Prostate gland (tissue), 2 donors: Measurements from ENCODE around the gene NDEL1. TPM values are rescaled to one million over a fixed set of nuclear protein-coding genes. Genes with fewer than 3 reads are reported as not detected.

Experiments
- DNase-seq: peaks from one replicate; pipeline ENCODE4 v3.0.0-alpha.2; 2019; ENCODE audit warnings: low spot score
- H3K27ac ChIP-seq, 2 donors: fragments of 200-600 bp; sonication (generic); 2 replicates each; pipeline ENCODE4 v1.5.1; 2017 to 2019
- H3K27me3 ChIP-seq: fragments of 200-600 bp; sonication (generic); replicated peaks from 2 replicates; pipeline ENCODE4 v1.5.1; 2019; ENCODE audit not compliant: insufficient read depth
- H3K36me3 ChIP-seq, 2 donors: fragments of 200-600 bp; sonication (generic); 1 replicate in 1 of 2; 2 replicates in 1 of 2; pipeline versions ENCODE4 v1.5.1 to v1.8.1; 2017 to 2019
- H3K4me1 ChIP-seq: fragments of 200-600 bp; sonication (generic); replicated peaks from 2 replicates; pipeline ENCODE4 v1.5.1; 2019
- H3K4me3 ChIP-seq, 2 donors: fragments of 200-600 bp; sonication (generic); 2 replicates each; pipeline ENCODE4 v1.5.1; 2017 to 2019
- H3K9me3 ChIP-seq: fragments of 200-600 bp; sonication (generic); 2 replicates; pipeline ENCODE4 v1.5.1; 2017
- CTCF ChIP-seq, 4 experiments: fragments of 200-600 bp in 2 of 4; fragments of 450-650 bp in 2 of 4; sonication (generic) in 2 of 4; IDR thresholded peaks; 1 replicate in 3 of 4; 2 replicates in 1 of 4; pipeline ENCODE4 v1.5.1; 2016 to 2019; ENCODE audit warnings: antibody characterized with exemption in 4 of 4, mild to moderate bottlenecking in 2 of 4, moderate library complexity in 2 of 4
- POLR2A ChIP-seq: fragments of 450-650 bp; IDR thresholded peaks from one replicate; pipeline ENCODE4 v1.6.1; 2016; ENCODE audit warnings: antibody characterized with exemption, mild to moderate bottlenecking
- POLR2AphosphoS5 ChIP-seq: sonication (generic); formaldehyde crosslinking; IDR thresholded peaks from one replicate; pipeline ENCODE4 v1.6.1; 2017; ENCODE audit warnings: antibody characterized with exemption
- WGBS: methylation state at CpG from one replicate; pipeline ENCODE4 v1.1.5; 2018; 5-methylcytosine and 5-hydroxymethylcytosine counted together
- intact Hi-C: fragments of 100-400 bp; cut with DNase I; formaldehyde crosslinking; loops from one replicate; pipeline ENCODE4 v1.14.2; 2022
- total RNA-seq, 2 donors: library from RNA; depleted of rRNA; stranded (reverse); fragments of >200 nt; gene quantifications; one replicate each; pipeline ENCODE4 v1.1.0, GENCODE V29; 2016

The NDEL1 gene
- total RNA-seq, 2 donors from 2014 or later, result 32.5 to 62.2 TPM

GRCh38 chr17:8421571-8421970 is 14.1 kb upstream of the NDEL1 start:
- H3K27ac ChIP-seq, result no peak overlapping the region
- no peak for DNase-seq

GRCh38 chr17:8426094-8426720 is 9.5 kb upstream of the NDEL1 start:
- Histone ChIP-seq H3K9me3 (no peaks in the 10 kb centered on the region), H3K4me3 (no peak overlapping the region), H3K27ac (no peak overlapping the region), H3K4me1 (no peaks in the 10 kb centered on the region), H3K36me3 (no peaks in the 10 kb centered on the region), H3K27me3 (no peaks in the 10 kb centered on the region)
- DNase-seq, result no peak
- no peak for TF ChIP-seq CTCF (IDR thresholded peaks at IDR 0.05)
- no peak for TF ChIP-seq POLR2AphosphoS5
- TF ChIP-seq POLR2A, result no peak
- 60% methylated on average over 6 of the region's 6 CpGs for WGBS
- intact Hi-C loops, result no loop called here

More at GRCh38 chr17:8421571-8421970, 14.1 kb upstream of the NDEL1 start:
- no peaks in the 10 kb centered on the region for H3K27me3 ChIP-seq
- no peaks in the 10 kb centered on the region for H3K9me3 ChIP-seq
- TF ChIP-seq POLR2A (no peak), CTCF (IDR thresholded peaks at IDR 0.05) (no peak), POLR2AphosphoS5 (no peak)
- H3K4me1 ChIP-seq, result no peaks in the 10 kb centered on the region
- H3K36me3 ChIP-seq, result no peaks in the 10 kb centered on the region
- WGBS, result 77% methylated on average over 3 of the region's 3 CpGs
- H3K4me3 ChIP-seq, result no peak overlapping the region
- intact Hi-C loops, result no loop called here

GRCh38 chr17:8426802-8427201 is 8.9 kb upstream of the NDEL1 start:
- intact Hi-C loops, result no loop called here
- Histone ChIP-seq H3K4me3 (no peak overlapping the region), H3K9me3 (no peaks in the 10 kb centered on the region), H3K4me1 (no peaks in the 10 kb centered on the region), H3K27ac (no peak overlapping the region), H3K27me3 (no peaks in the 10 kb centered on the region), H3K36me3 (no peaks in the 10 kb centered on the region)
- TF ChIP-seq POLR2AphosphoS5 (no peak), POLR2A (no peak), CTCF (IDR thresholded peaks at IDR 0.05) (no peak)
- DNase-seq, result no peak
- WGBS, result 98% methylated on average over 3 of the region's 3 CpGs

GRCh38 chr17:8430966-8431365 is 4.7 kb upstream of the NDEL1 start:
- no peak for DNase-seq
- Histone ChIP-seq H3K9me3 (no peaks in the 10 kb centered on the region), H3K4me3 (no peak overlapping the region), H3K36me3 (no peaks in the 10 kb centered on the region), H3K27ac (no peak overlapping the region), H3K27me3 (no peaks in the 10 kb centered on the region), H3K4me1 (no peaks in the 10 kb centered on the region)
- intact Hi-C loops, result no loop called here
- no peak for TF ChIP-seq CTCF (IDR thresholded peaks at IDR 0.05)
- TF ChIP-seq POLR2AphosphoS5, result no peak
- TF ChIP-seq POLR2A, result no peak
- WGBS, result 61% methylated on average over 7 of the region's 7 CpGs

- under 1% methylated on average over 41 of the region's 43 CpGs for WGBS
- peak; percentile 41 for DNase-seq
- Histone ChIP-seq H3K9me3 (no peaks in the 10 kb centered on the region), H3K27ac (peak overlapping the region; percentile 99 to 100), H3K4me1 (no peaks in the 10 kb centered on the region), H3K27me3 (no peaks in the 10 kb centered on the region), H3K4me3 (peak overlapping the region; percentile 89 to 99), H3K36me3 (no peaks in the 10 kb centered on the region)
- TF ChIP-seq POLR2A, result no peak
- TF ChIP-seq CTCF (IDR thresholded peaks at IDR 0.05), result peak in 1 of 4 experiments; percentile 16
- TF ChIP-seq POLR2AphosphoS5, result peak; percentile 16
- intact Hi-C loops, result loop anchor here (2.0 to 5.0 kb wide), 2 partner anchors 59 to 194 kb away; partner anchors contain the start of genes KRABD2 and MYH10
Measured at GRCh38 chr17:8436169-8436843, 622 bp downstream of the NDEL1 start.
